Uterus (tissue), 2 donors: ENCODE measurements around the gene CDYL2.
"Not testable (repeated sequence)": the region's sequence is repeated elsewhere in the genome, so short reads cannot be mapped to it uniquely, and the experiment has no call there.

ENCODE experiments used
- CTCF ChIP-seq, 4 experiments: fragments of 200-600 bp in 2 of 4; fragments of 450-650 bp in 2 of 4; sonication (generic) in 2 of 4; IDR thresholded peaks; one replicate each; pipeline ENCODE4 v1.5.1; 2016 to 2019; ENCODE audit warnings: antibody characterized with exemption in 4 of 4, mild to moderate bottlenecking in 2 of 4, moderate library complexity in 1 of 4
- POLR2A ChIP-seq, 2 donors: fragments of 450-650 bp; IDR thresholded peaks; one replicate each; pipeline ENCODE4 v1.6.1; 2016; ENCODE audit warnings: antibody characterized with exemption in 2 of 2, mild to moderate bottlenecking in 1 of 2, moderate library complexity in 1 of 2

- TF ChIP-seq CTCF, POLR2A (IDR thresholded peaks at IDR 0.05): not testable (repeated sequence)
Observed at GRCh38 chr16:80650281-80650680, 154.1 kb downstream of the CDYL2 start.
